Measurements from ENCODE around the gene CIBAR2. TPM values are rescaled to one million over a fixed set of nuclear protein-coding genes. Genes with fewer than 3 reads are reported as not detected.

Gene CIBAR2
- total RNA-seq, 6 experiments from 2014 or later = not detected

GRCh38 chr16:85062323-85062722, 49.9 kb downstream of the CIBAR2 start:
- H3K4me3 Mint-ChIP-seq = no peak overlapping the region
- TF ChIP-seq CTCF (IDR thresholded peaks at IDR 0.05) = no peak
- no peaks in the 10 kb centered on the region for H3K4me1 Mint-ChIP-seq (ENCODE audit: low read depth)
- H3K27ac Mint-ChIP-seq = no peak overlapping the region
- no peaks in the 10 kb centered on the region for H3K9me3 Mint-ChIP-seq
- H3K27me3 Mint-ChIP-seq (ENCODE audit: insufficient read depth) = no peaks in the 10 kb centered on the region; the same call in 1 of the 2 replicates
- DNase-seq = no peak
- H3K36me3 Mint-ChIP-seq (ENCODE audit: low read depth) = peaks cover 3% of the 10 kb centered on the region

GRCh38 chr16:85061566-85061965, 50.7 kb downstream of the CIBAR2 start:
- H3K36me3 Mint-ChIP-seq (ENCODE audit: low read depth) = no peaks in the 10 kb centered on the region
- H3K27me3 Mint-ChIP-seq (ENCODE audit: insufficient read depth) = no peaks in the 10 kb centered on the region; the same call in 1 of the 2 replicates
- no peak overlapping the region for H3K27ac Mint-ChIP-seq
- peaks cover under 1% of the 10 kb centered on the region; the same call in 1 of the 2 replicates for H3K4me1 Mint-ChIP-seq (ENCODE audit: low read depth)
- H3K9me3 Mint-ChIP-seq = no peaks in the 10 kb centered on the region
- TF ChIP-seq CTCF (IDR thresholded peaks at IDR 0.05) = no peak
- no peak for DNase-seq
- no peak overlapping the region for H3K4me3 Mint-ChIP-seq

DNA sequence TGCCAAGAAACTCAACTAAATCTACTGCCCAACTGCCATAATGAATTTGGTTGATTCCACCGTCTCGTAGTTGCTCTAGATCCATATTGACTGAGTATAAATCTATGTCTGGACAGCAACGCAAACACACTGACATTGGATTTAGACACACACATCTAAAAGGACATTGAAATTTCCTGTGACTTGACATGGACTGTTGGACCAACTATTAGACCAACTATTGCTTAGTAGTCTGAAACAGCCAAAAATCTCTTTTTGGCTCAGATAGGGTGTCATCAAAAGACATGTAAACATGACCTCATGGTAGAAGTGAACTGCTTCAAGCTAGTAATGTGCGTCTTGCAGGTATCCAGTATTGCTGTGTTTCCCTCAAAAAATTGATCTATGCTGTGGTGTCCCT, 53.4 kb downstream of the CIBAR2 start:
- H3K4me3 Mint-ChIP-seq = no peak overlapping the region
- H3K36me3 Mint-ChIP-seq (ENCODE audit: low read depth) = no peaks in the 10 kb centered on the region
- H3K27me3 Mint-ChIP-seq (ENCODE audit: insufficient read depth) = no peaks in the 10 kb centered on the region
- no peak overlapping the region for H3K27ac Mint-ChIP-seq
- H3K4me1 Mint-ChIP-seq (ENCODE audit: low read depth) = peaks cover 18% of the 10 kb centered on the region
- TF ChIP-seq CTCF (IDR thresholded peaks at IDR 0.05) = no peak
- H3K9me3 Mint-ChIP-seq = no peaks in the 10 kb centered on the region
- no peak for DNase-seq

DNA sequence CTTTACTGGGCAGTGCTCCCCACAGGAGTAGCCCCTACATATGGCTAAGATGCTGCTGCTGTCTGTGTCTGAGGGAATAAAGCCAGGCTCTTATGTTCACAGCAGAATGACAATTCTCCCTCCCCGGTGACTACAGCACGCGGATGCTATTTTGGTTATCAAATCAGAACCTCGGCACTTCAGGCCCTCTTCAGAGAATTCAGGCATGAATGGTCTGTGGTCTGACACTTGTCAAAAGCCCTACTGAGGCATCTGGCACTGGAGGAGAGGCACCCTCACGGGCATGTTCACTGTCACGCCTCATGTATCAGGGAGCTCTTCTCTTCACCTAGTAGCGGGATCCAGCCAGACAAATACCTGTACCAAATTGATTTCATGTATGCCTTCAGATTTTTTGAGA, 54.3 kb downstream of the CIBAR2 start:
- H3K4me1 Mint-ChIP-seq (ENCODE audit: low read depth) = peaks cover 18% of the 10 kb centered on the region
- H3K9me3 Mint-ChIP-seq = no peaks in the 10 kb centered on the region
- no peak overlapping the region for H3K27ac Mint-ChIP-seq
- H3K4me3 Mint-ChIP-seq = no peak overlapping the region
- no peak for TF ChIP-seq CTCF (IDR thresholded peaks at IDR 0.05)
- DNase-seq = no peak
- H3K27me3 Mint-ChIP-seq (ENCODE audit: insufficient read depth) = no peaks in the 10 kb centered on the region
- no peaks in the 10 kb centered on the region for H3K36me3 Mint-ChIP-seq (ENCODE audit: low read depth)

GRCh38 chr16:85057212-85057889, 54.9 kb downstream of the CIBAR2 start:
- TF ChIP-seq CTCF (IDR thresholded peaks at IDR 0.05) = no peak

More at GRCh38 chr16:85057212-85057889, 54.9 kb downstream of the CIBAR2 start:
- no peak overlapping the region for H3K4me3 Mint-ChIP-seq
- no peaks in the 10 kb centered on the region for H3K36me3 Mint-ChIP-seq (ENCODE audit: low read depth)
- peaks cover 18% of the 10 kb centered on the region for H3K4me1 Mint-ChIP-seq (ENCODE audit: low read depth)
- no peaks in the 10 kb centered on the region for H3K27me3 Mint-ChIP-seq (ENCODE audit: insufficient read depth)
- H3K27ac Mint-ChIP-seq = no peak overlapping the region
- no peak for DNase-seq
- H3K9me3 Mint-ChIP-seq = no peaks in the 10 kb centered on the region

Measured in HFFc6 (cell line).